ENCODE measurements around the gene UBE2QL1.

- TF ChIP-seq ZFP30 (CRISPR knock-in tag; IDR thresholded peaks at IDR 0.05), result no peak
- TF ChIP-seq ZNF565 (CRISPR knock-in tag; conservative IDR thresholded peaks at IDR 0.05; ENCODE audit: low read depth), result no peak
- no peak for TF ChIP-seq ARNTL (CRISPR knock-in tag; IDR thresholded peaks at IDR 0.05; ENCODE audit: borderline replicate concordance, low read depth)
- TF ChIP-seq BACH2 (CRISPR knock-in tag; IDR thresholded peaks at IDR 0.05; ENCODE audit: borderline replicate concordance), result no peak
- TF ChIP-seq SNAI2 (CRISPR knock-in tag; IDR thresholded peaks at IDR 0.05), result no peak
- TF ChIP-seq ZNF8 (CRISPR knock-in tag; IDR thresholded peaks at IDR 0.05), result no peak
- TF ChIP-seq PPARA (CRISPR knock-in tag; IDR thresholded peaks at IDR 0.05; ENCODE audit: borderline replicate concordance), result no peak
- TF ChIP-seq ZFP3 (CRISPR knock-in tag; IDR thresholded peaks at IDR 0.05), result no peak
- no peak for TF ChIP-seq ESRRG (CRISPR knock-in tag; IDR thresholded peaks at IDR 0.05)
- TF ChIP-seq PATZ1 (CRISPR knock-in tag; IDR thresholded peaks at IDR 0.05; ENCODE audit: borderline replicate concordance), result no peak
- no peak for TF ChIP-seq ZNF70 (CRISPR knock-in tag; IDR thresholded peaks at IDR 0.05)
- no peak for TF ChIP-seq CREB5 (CRISPR knock-in tag; IDR thresholded peaks at IDR 0.05; ENCODE audit: low read depth)
These were observed 39.4 kb downstream of the UBE2QL1 start for GRCh38 chr5:6488021-6488420.
